GM12875 (cell line): ENCODE measurements around the gene STAT4.
"Not testable (repeated sequence)": the region's sequence is repeated elsewhere in the genome, so short reads cannot be mapped to it uniquely, and the experiment has no call there.

Source experiments
- H3K4me3 ChIP-seq: one replicate; pipeline ENCODE4 v1.5.1; 2011; ENCODE audit warnings: low read depth, low read length, control low read depth
- CTCF ChIP-seq: IDR thresholded peaks from 2 replicates; pipeline ENCODE4 v1.5.1; 2011; ENCODE audit warnings: low read depth, mild to moderate bottlenecking, control low read depth, inconsistent platforms, low read length, moderate library complexity, borderline replicate concordance; ENCODE audit not compliant: insufficient read depth

STAT4 gene

GRCh38 chr2:190999949-191000665 lies 150.7 kb downstream of the STAT4 start:
- H3K4me3 ChIP-seq: no peak overlapping the region
- TF ChIP-seq CTCF: no peak

DNA sequence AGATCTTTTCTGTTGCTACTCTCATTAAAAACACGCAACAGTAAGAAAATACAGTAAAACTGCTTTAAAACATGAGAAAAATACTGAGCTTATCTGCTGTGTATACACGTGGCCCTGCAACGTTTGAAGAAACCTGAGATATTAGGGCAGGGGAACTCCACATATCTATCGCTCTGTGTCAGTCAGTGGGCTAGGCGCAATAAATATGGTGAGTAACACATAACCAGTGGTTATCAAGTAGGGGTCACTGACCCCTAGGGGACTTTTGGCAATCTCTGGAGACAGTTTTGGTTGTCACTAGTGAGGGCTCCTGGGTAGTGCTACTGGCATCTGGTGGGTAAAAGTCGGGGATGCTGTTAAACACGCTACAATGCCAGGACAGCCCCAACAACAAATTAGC lies 151.7 kb downstream of the STAT4 start:
- no peak overlapping the region for H3K4me3 ChIP-seq
- TF ChIP-seq CTCF: no peak

GRCh38 chr2:190997526-190998113 lies 153.2 kb downstream of the STAT4 start:
- TF ChIP-seq CTCF: no peak
- H3K4me3 ChIP-seq: no peak overlapping the region

DNA sequence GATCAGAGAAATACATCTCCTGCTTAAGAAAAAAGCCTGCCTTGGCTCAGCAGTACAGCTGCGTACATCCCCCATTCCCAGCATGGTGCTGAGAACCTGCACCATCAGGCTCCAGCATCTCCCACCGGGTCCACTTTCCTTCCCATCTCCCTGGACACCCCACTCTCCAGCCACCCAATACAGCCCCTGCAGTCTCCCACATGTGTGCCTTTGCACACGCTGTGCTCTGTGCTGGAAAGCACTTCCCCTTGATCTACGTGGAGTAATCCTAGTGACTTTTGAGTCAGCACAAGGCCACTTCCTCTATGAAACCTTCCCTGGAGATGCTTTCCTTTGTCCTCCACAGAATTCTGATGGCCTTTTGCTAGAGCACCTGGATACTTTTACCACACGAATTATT lies 153.8 kb downstream of the STAT4 start:
- no peak overlapping the region for H3K4me3 ChIP-seq
- TF ChIP-seq CTCF: no peak

GRCh38 chr2:190996338-190996946 lies 154.4 kb downstream of the STAT4 start:
- H3K4me3 ChIP-seq: no peak overlapping the region
- peak; percentile 70; the same call in 1 of the 2 replicates for TF ChIP-seq CTCF

DNA sequence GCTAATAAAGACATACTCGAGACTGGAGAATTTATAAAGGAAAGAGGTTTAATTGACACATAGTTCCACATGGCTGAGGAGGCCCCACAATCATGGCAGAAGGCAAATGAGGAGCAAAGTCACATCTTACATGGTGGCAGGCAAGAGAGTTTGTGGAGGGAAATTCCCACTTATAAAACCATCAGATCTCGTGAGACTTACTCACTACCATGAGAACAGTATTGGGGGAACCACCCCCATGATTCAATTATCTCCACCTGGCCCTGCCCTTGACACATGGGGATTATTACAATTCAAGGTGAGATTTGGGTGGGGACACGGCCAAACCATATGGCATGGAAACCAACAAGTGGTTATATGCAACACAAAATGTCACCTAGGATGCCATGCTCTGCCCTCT lies 155.5 kb downstream of the STAT4 start:
- H3K4me3 ChIP-seq: not testable (repeated sequence)

- H3K4me3 ChIP-seq: no peak overlapping the region
- no peak for TF ChIP-seq CTCF
These were observed 156.6 kb downstream of the STAT4 start for GRCh38 chr2:190994148-190994547.
